ENCODE measurements around the gene RBP4. TPM values are rescaled to one million over a fixed set of nuclear protein-coding genes. Genes with fewer than 3 reads are reported as not detected.

Gene RBP4
- total RNA-seq, 2 experiments from 2014 or later, result not detected

DNA sequence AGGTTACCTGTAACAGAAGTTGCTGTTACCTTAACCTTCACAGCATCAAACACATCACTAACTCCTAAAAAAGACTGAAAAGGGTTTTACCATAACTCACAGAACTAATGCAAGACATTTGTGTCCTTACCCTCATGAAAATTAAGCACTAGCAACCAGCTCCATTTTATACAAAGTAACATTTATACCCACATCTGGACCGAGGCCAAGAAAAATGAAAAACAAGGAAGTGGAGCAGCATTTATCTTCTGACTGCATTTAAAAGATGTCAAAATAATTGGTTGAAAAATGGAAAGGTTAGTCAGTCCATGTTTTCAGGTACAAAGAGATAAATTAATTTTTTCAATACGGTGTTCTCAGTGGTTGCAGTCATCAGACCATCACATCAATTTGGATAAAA, 3.1 kb upstream of the RBP4 start:
- Mint-ChIP-seq H3K4me1 (peaks cover 3% of the 10 kb centered on the region), H3K36me3 (ENCODE audit: low read depth) (no peaks in the 10 kb centered on the region), H3K4me3 (no peak overlapping the region), H3K9me3 (no peaks in the 10 kb centered on the region), H3K27ac (no peak overlapping the region), H3K27me3 (peaks cover 54% of the 10 kb centered on the region)
- ChIA-PET CTCF (no interaction called here), POLR2A (no interaction called here)
- no peak for DNase-seq

DNA sequence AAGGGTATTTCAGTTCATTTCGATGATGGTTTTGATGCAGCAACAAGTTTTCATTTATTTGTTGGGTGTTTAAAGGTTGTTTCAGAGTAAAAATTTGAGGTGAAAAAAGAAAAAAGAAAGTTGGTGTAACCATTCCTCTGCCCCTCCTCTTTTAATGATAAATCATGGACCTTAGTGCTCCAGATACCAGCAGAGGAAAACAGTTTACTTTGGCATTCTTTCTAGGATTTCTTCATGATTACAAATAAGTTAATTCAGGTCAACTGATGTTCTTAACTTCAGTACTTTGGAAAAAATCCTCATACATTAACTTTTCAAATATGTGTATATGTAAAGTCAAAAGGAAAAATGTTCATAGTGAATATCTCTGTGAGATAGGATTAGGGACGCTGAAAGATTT, 2.0 kb upstream of the RBP4 start:
- Mint-ChIP-seq H3K36me3 (ENCODE audit: low read depth) (no peaks in the 10 kb centered on the region), H3K27ac (no peak overlapping the region), H3K4me1 (peaks cover 3% of the 10 kb centered on the region), H3K27me3 (peaks cover 59% of the 10 kb centered on the region), H3K9me3 (no peaks in the 10 kb centered on the region), H3K4me3 (no peak overlapping the region)
- no peak for DNase-seq
- CTCF ChIA-PET, result no interaction called here
- POLR2A ChIA-PET, result no interaction called here

DNA sequence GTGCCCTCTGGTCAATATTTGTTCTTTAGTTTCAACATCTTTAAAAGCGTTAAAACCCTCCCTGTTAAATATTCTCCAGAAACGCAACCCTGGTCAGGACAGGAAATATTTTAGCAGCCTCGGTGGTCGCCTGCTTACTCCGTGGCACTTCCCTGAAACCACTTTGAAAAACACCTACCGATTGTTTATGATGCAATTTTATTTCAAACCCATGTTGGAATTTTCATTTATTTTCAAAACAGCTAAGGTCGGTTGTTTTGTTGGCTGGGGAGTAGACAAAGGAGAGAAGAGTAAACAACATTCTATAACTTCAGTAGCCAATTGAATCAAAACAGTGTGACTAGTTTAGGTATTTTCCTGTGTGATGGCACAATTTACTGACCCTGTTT, 733 bp upstream of the RBP4 start:
- Mint-ChIP-seq H3K27ac (no peak overlapping the region), H3K27me3 (peaks cover 55% of the 10 kb centered on the region), H3K4me1 (peaks cover 3% of the 10 kb centered on the region), H3K9me3 (no peaks in the 10 kb centered on the region), H3K36me3 (ENCODE audit: low read depth) (no peaks in the 10 kb centered on the region), H3K4me3 (no peak overlapping the region)
- ChIA-PET CTCF (no interaction called here), POLR2A (no interaction called here)
- DNase-seq, result no peak

DNA sequence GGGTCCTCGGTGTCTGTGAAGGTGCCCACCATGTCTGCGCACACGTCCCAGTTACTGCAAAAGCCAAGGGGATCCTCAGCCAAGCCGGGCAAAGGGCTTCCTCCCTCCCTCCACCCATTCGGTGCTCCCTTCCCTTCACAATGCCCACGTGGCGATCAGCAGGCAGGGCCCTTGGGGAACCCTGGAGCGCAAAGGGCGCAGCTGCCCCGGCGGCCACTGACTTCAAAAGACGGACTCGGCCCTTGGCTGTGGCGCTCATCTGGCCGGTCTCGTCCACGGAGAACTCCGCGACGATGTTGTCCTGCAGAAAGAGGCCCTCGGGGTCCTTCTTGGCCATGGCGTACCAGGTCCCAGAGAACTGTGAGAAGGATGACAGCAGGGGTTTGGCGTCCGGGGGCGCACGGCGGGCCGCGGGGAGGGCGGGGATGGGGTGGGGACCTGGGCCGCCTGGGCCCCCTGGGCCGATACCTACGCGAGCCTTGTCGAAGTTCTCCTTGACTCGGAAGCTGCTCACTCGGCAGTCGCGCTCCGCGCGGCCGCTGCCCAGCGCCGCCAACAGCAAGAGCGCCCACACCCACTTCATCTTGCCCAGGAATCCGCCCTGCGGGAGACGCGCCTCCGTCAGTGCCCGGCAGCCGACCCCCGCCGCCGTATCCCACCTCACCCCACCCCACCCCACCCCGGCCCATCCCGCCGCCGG, 439 bp downstream of the RBP4 start:
- Mint-ChIP-seq H3K4me1 (peaks cover 3% of the 10 kb centered on the region), H3K4me3 (no peak overlapping the region), H3K36me3 (ENCODE audit: low read depth) (no peaks in the 10 kb centered on the region), H3K27ac (no peak overlapping the region), H3K27me3 (peaks cover 47% of the 10 kb centered on the region), H3K9me3 (no peaks in the 10 kb centered on the region)
- DNase-seq, result no peak
- CTCF ChIA-PET, result no interaction called here
- POLR2A ChIA-PET, result no interaction called here

DNA sequence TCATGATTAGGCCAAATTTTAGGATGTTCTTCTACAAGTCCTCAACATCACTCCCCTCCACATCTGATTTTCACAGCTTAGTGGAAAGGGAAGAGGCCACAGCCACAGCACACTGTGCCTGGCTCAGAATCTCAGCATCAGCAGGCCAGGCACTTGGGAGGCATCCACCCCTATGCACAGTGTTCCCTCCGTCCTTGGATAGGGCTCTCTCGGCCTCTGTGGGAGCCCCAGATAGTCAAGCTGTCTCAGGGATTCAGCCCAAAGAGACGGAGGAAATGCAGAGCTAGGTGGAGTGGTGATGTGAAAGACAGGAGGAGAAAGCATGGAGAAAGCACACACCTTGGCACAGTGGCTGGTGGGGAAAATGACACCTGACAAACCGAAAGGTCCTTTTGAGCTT, 1.3 kb downstream of the RBP4 start:
- no peak overlapping the region for H3K4me3 Mint-ChIP-seq
- ChIA-PET POLR2A (no interaction called here), CTCF (no interaction called here)
- H3K9me3 Mint-ChIP-seq, result no peaks in the 10 kb centered on the region
- H3K36me3 Mint-ChIP-seq (ENCODE audit: low read depth), result no peaks in the 10 kb centered on the region
- no peak for DNase-seq
- H3K4me1 Mint-ChIP-seq, result peaks cover 3% of the 10 kb centered on the region
- no peak overlapping the region for H3K27ac Mint-ChIP-seq
- H3K27me3 Mint-ChIP-seq, result peaks cover 47% of the 10 kb centered on the region

DNA sequence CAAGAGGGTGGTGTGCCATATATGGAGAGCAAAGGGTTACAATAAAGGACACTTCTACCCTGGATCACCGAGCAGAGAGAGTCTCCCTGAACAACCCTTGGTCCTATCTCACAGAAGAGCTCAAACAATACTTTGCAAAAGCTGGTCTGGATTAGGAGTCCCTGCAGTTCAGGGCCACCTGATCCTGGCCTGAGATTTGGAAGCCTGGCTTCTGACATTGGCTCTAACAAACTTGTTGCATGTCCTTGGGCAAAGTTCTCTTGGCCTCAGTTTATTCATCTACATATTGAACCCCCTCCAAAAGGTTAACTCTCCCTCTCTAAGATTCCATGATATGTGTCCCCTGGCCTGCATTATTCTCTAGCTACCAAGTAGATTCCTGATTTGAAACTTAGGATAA, 1.7 kb downstream of the RBP4 start:
- Mint-ChIP-seq H3K4me1 (peaks cover 3% of the 10 kb centered on the region), H3K27ac (no peak overlapping the region), H3K9me3 (no peaks in the 10 kb centered on the region), H3K27me3 (peaks cover 47% of the 10 kb centered on the region), H3K36me3 (ENCODE audit: low read depth) (no peaks in the 10 kb centered on the region), H3K4me3 (no peak overlapping the region)
- ChIA-PET CTCF (interaction anchor here (0.8 kb wide), 1 partner anchor 46 kb away, joined by 4 read pairs; no protein-coding TSS in a partner anchor), POLR2A (no interaction called here)
- DNase-seq, result no peak

DNA sequence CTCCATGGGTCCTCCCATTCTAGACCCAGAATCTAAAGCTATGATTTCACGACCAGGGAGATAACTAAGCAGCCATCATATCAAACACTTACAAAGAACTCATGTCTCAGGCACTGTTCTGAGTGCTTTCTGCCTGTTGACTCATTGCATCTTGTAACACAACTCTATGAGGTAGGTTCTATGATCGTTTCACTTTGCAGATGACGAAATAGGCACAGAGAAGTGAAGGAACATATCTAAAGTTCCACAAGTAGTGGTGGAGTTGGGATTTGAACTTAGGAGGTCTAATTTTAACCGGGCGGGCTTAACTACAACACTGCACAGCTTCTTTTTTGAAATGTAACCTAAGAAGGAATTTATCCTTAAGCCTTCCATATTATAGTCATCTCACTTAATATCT, 2.9 kb downstream of the RBP4 start:
- Mint-ChIP-seq H3K4me3 (no peak overlapping the region), H3K9me3 (no peaks in the 10 kb centered on the region), H3K4me1 (peaks cover 3% of the 10 kb centered on the region), H3K27ac (no peak overlapping the region), H3K27me3 (peaks cover 39% of the 10 kb centered on the region), H3K36me3 (ENCODE audit: low read depth) (no peaks in the 10 kb centered on the region)
- CTCF ChIA-PET, result no interaction called here
- POLR2A ChIA-PET, result no interaction called here
- no peak for DNase-seq

DNA sequence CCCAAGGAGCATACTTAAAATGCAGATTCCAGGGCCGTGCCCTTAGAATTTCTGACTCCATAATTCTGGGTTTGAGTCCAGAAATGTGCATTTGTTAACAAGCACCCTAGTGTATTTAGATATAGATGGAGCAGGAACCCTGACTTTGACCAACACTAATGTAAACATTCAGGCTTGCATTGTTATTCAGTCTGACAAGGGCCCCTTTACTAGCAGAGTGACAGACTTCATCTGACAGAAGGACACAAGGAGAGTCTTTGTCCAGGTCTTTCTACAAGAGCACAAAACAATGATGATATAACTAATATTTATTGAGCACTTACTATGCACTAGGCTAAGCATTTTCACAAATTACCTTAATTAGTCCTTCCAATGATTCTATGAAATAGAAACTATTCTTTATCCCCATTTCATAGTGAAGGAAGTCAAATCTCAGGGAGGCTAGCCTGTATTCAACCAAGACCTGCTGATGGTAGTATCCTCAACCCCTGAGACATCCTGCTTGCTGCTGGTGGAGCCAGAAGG, 3.9 kb downstream of the RBP4 start:
- ChIA-PET POLR2A (no interaction called here), CTCF (no interaction called here)
- Mint-ChIP-seq H3K9me3 (no peaks in the 10 kb centered on the region), H3K36me3 (ENCODE audit: low read depth) (no peaks in the 10 kb centered on the region), H3K27me3 (peaks cover 29% of the 10 kb centered on the region), H3K4me3 (no peak overlapping the region), H3K27ac (no peak overlapping the region), H3K4me1 (peaks cover 3% of the 10 kb centered on the region)
- DNase-seq, result no peak

DNA sequence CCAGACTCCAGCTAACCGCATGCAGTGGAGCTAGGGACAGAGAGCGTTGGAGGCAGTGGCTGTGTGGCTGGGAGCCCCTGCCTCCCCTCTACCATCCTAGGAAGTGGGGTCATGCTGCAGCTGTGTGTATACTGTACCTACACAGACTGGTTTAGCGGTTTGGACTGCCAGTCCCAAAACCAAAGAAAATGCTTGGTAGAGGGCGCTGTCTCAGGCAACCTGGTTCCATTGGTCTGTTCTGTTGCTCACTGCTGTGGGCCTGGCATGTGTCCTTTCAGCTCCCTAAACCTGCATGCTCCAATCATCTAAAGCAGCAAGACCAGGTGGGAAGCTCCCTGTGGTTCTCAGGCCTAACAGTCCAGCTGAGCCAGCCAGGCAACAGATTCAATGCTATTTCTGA, 4.5 kb downstream of the RBP4 start:
- ChIA-PET POLR2A (no interaction called here), CTCF (no interaction called here)
- DNase-seq, result no peak
- H3K4me1 Mint-ChIP-seq, result peaks cover 2% of the 10 kb centered on the region
- peaks cover 23% of the 10 kb centered on the region for H3K27me3 Mint-ChIP-seq
- no peaks in the 10 kb centered on the region for H3K9me3 Mint-ChIP-seq
- H3K27ac Mint-ChIP-seq, result no peak overlapping the region
- no peaks in the 10 kb centered on the region for H3K36me3 Mint-ChIP-seq (ENCODE audit: low read depth)
- H3K4me3 Mint-ChIP-seq, result no peak overlapping the region

DNA sequence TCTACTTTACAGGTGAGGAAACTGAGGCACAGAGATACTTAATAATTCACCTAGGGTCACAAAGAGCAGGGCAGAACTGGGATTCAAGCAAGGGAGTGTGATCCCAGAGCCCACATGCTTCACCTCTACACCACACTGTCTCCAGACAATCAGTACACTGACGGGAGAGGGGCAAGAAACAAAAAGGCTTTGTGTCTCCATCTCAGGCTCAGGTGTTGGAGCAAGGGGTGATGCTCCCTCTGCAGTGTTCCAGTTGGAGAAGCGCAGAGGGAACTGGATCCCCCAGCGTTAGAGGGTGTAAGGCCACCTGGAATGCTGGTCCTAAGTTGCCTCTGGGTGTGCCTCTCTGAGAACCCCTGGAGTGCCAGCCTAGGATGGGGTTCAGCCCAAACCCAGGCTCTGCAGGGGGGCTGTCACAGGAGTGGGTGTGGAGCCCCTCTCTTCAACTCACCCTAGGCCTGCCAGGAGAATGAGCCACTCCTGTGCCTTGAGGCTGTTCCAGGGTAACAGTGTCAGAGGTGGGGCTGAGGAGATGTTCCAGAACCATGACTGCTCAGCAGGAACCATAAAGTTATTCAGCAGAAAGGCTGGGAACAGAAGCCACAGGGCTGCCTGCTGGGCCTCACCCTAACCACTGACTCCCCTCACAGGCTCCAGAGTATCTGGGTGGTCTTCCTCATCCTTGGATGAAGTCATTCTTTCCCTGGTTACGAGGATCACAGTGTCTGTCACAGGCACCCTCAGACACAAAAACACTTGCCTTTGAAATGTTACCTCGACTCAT, 5.5 kb downstream of the RBP4 start:
- POLR2A ChIA-PET, result no interaction called here
- no peak for DNase-seq
- Mint-ChIP-seq H3K4me1 (peaks cover 1% of the 10 kb centered on the region), H3K27me3 (peaks cover 19% of the 10 kb centered on the region), H3K27ac (no peak overlapping the region), H3K36me3 (ENCODE audit: low read depth) (no peaks in the 10 kb centered on the region), H3K9me3 (no peaks in the 10 kb centered on the region), H3K4me3 (no peak overlapping the region)
- CTCF ChIA-PET, result no interaction called here

DNA sequence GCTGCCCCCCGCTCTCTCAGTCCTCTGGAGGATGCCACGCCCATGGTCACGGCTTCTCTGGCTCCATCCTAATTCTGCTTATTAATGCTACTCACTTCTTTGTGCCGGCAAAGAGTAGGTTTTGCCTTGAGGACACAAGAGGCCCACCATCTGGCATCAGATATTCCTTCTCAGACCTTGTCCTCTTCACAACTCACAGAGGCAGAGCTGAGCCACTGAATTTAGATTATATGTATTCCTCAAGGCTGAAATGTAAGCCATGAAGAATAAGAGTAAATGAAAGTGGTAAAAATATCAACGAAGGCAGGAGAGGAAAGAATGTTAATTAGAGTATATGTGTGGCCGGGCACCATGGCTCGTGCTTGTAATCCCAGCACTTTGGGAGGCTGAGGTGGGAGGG, 6.5 kb downstream of the RBP4 start:
- CTCF ChIA-PET, result no interaction called here
- POLR2A ChIA-PET, result no interaction called here
- Mint-ChIP-seq H3K27ac (no peak overlapping the region), H3K4me3 (no peak overlapping the region), H3K36me3 (ENCODE audit: low read depth) (no peaks in the 10 kb centered on the region), H3K9me3 (no peaks in the 10 kb centered on the region), H3K4me1 (no peaks in the 10 kb centered on the region), H3K27me3 (peaks cover 9% of the 10 kb centered on the region)
- no peak for DNase-seq

DNA sequence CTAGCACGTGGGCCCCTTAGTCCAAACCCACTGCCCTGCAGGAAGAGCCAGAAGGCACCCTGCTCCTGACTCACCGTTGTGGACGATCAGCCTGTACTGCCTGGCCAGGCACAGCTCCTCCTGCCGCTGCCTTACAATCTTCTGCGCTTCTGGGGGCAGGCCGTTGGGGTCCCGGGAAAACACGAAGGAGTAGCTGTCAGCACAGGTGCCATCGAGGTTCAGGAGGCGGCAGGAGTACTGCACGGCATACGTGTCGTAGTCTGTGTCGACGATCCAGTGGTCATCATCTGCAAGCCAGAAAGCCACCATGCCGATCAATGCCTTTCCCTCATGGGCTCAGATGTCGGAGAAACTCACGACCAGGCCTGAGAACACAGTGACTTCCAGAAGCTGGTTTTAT, 7.3 kb downstream of the RBP4 start:
- POLR2A ChIA-PET, result no interaction called here

DNA sequence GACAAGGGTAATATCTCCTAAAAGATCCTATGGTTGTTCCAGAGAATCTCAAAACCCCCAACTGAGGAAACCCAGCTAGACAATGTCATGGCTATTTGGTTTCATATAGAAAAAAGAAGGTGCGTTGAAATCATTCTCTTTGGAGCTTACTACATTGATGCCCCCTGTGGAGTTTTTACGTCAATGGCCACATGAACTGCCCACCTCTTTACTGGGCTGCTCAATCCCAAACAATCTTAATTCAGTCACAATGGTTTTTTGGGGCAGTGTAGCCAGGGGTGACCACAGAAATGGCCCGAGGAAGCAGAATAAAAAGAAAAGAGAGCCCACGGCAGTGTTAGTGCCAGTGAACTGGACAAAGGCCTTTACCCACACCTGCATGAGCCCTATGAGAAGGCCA, 7.8 kb downstream of the RBP4 start:
- Mint-ChIP-seq H3K4me1 (no peaks in the 10 kb centered on the region), H3K9me3 (no peaks in the 10 kb centered on the region), H3K27me3 (peaks cover 2% of the 10 kb centered on the region), H3K36me3 (ENCODE audit: low read depth) (no peaks in the 10 kb centered on the region), H3K27ac (no peak overlapping the region), H3K4me3 (no peak overlapping the region)
- ChIA-PET POLR2A (no interaction called here), CTCF (no interaction called here)
- no peak for DNase-seq

More for the DNA sequence above, 7.3 kb downstream of the RBP4 start:
- H3K4me1 Mint-ChIP-seq, result no peaks in the 10 kb centered on the region
- H3K4me3 Mint-ChIP-seq, result no peak overlapping the region
- peaks cover 5% of the 10 kb centered on the region for H3K27me3 Mint-ChIP-seq
- no peak for DNase-seq
- H3K9me3 Mint-ChIP-seq, result no peaks in the 10 kb centered on the region
- no peaks in the 10 kb centered on the region for H3K36me3 Mint-ChIP-seq (ENCODE audit: low read depth)
- H3K27ac Mint-ChIP-seq, result no peak overlapping the region
- CTCF ChIA-PET, result no interaction called here
